HEK293 (cell line): ENCODE measurements around the gene CRYAB.

ENCODE experiments used
- AEBP2 ChIP-seq: fragments of 450-650 bp; formaldehyde crosslinking; IDR thresholded peaks from 2 replicates; pipeline ENCODE4 v1.5.1; 2016; ENCODE audit warnings: missing biosample characterization, missing genetic modification characterization, borderline replicate concordance
- HOXA7 ChIP-seq: sonication (generic); formaldehyde crosslinking; IDR thresholded peaks from 2 replicates; pipeline ENCODE4 v1.8.1; 2022; ENCODE audit warnings: missing genetic modification reagents, borderline replicate concordance
- IKZF3 ChIP-seq: fragments of 450-650 bp; IDR thresholded peaks from 2 replicates; pipeline ENCODE4 v1.5.0; 2018; ENCODE audit warnings: missing biosample characterization, mild to moderate bottlenecking, missing genetic modification characterization, moderate library complexity
- KLF9 ChIP-seq: fragments of 450-650 bp; formaldehyde crosslinking; IDR thresholded peaks from 2 replicates; pipeline ENCODE4 v1.5.1; 2016; ENCODE audit warnings: missing biosample characterization, missing genetic modification characterization, low read depth
- OSR2 ChIP-seq: fragments of 450-650 bp; formaldehyde crosslinking; IDR thresholded peaks from 2 replicates; pipeline ENCODE4 v1.5.1; 2016; ENCODE audit warnings: missing biosample characterization, missing genetic modification characterization
- SP3 ChIP-seq: fragments of 450-650 bp; formaldehyde crosslinking; IDR thresholded peaks from 2 replicates; pipeline ENCODE4 v1.5.1; 2016; ENCODE audit warnings: missing biosample characterization, missing genetic modification characterization
- ZBTB17 ChIP-seq: fragments of 450-650 bp; formaldehyde crosslinking; IDR thresholded peaks from 2 replicates; pipeline ENCODE4 v1.5.1; 2016; ENCODE audit warnings: missing biosample characterization, missing genetic modification characterization
- ZBTB21 ChIP-seq: fragments of 450-650 bp; formaldehyde crosslinking; IDR thresholded peaks from 2 replicates; pipeline ENCODE4 v1.5.1; 2017; ENCODE audit warnings: missing biosample characterization, missing genetic modification characterization
- ZNF221 ChIP-seq: fragments of 450-650 bp; formaldehyde crosslinking; IDR thresholded peaks from 2 replicates; pipeline ENCODE4 v1.5.1; 2017; ENCODE audit warnings: missing biosample characterization, missing genetic modification characterization, borderline replicate concordance
- ZNF239 ChIP-seq: fragments of 450-650 bp; formaldehyde crosslinking; IDR thresholded peaks from 2 replicates; pipeline ENCODE4 v1.5.1; 2016; ENCODE audit warnings: missing biosample characterization, missing genetic modification characterization
- ZNF311 ChIP-seq: fragments of 450-650 bp; formaldehyde crosslinking; IDR thresholded peaks from 2 replicates; pipeline ENCODE4 v1.5.1; 2017; ENCODE audit warnings: missing biosample characterization, missing genetic modification characterization, borderline replicate concordance
- ZNF394 ChIP-seq: fragments of 450-650 bp; formaldehyde crosslinking; IDR thresholded peaks from 2 replicates; pipeline ENCODE4 v1.5.1; 2016; ENCODE audit warnings: missing biosample characterization, missing genetic modification characterization, mild to moderate bottlenecking, moderate library complexity, borderline replicate concordance
- ZNF473 ChIP-seq: fragments of 450-650 bp; formaldehyde crosslinking; IDR thresholded peaks from 2 replicates; pipeline ENCODE4 v1.5.1; 2017; ENCODE audit warnings: missing biosample characterization, missing genetic modification characterization
- ZNF596 ChIP-seq: fragments of 450-650 bp; IDR thresholded peaks from 2 replicates; pipeline ENCODE4 v1.5.0; 2018; ENCODE audit warnings: missing biosample characterization, mild to moderate bottlenecking, missing genetic modification characterization, moderate library complexity
- ZNF626 ChIP-seq: fragments of 450-650 bp; sonication (Bioruptor Pico); formaldehyde crosslinking; IDR thresholded peaks from 2 replicates; pipeline ENCODE4 v1.5.1; 2018; ENCODE audit warnings: missing biosample characterization, missing genetic modification characterization, inconsistent platforms
- ZNF629 ChIP-seq: fragments of 450-650 bp; formaldehyde crosslinking; IDR thresholded peaks from 2 replicates; pipeline ENCODE4 v1.5.1; 2017; ENCODE audit warnings: missing biosample characterization, missing genetic modification characterization
- ZNF747 ChIP-seq: fragments of 450-650 bp; formaldehyde crosslinking; IDR thresholded peaks from 2 replicates; pipeline ENCODE4 v1.5.1; 2016; ENCODE audit warnings: missing biosample characterization, missing genetic modification characterization
- ZNF768 ChIP-seq: fragments of 450-650 bp; formaldehyde crosslinking; IDR thresholded peaks from 2 replicates; pipeline ENCODE4 v1.5.1; 2018; ENCODE audit warnings: missing biosample characterization, mild to moderate bottlenecking, missing genetic modification characterization
- TF ChIP-seq, protein P1 (sequence below): fragments of 450-650 bp; IDR thresholded peaks from 2 replicates; pipeline ENCODE4 v1.5.1; 2018; ENCODE audit warnings: missing biosample characterization, missing genetic modification characterization
- TF ChIP-seq, protein P2 (sequence below): fragments of 450-650 bp; formaldehyde crosslinking; IDR thresholded peaks from 2 replicates; pipeline ENCODE4 v1.5.1; 2016; ENCODE audit warnings: missing biosample characterization, missing genetic modification characterization
- TF ChIP-seq, protein P3 (sequence below): fragments of 450-650 bp; formaldehyde crosslinking; IDR thresholded peaks from 2 replicates; pipeline ENCODE4 v1.5.1; 2017; ENCODE audit warnings: missing biosample characterization, missing genetic modification characterization
- TF ChIP-seq, protein P4 (sequence below): fragments of 450-650 bp; formaldehyde crosslinking; IDR thresholded peaks from 2 replicates; pipeline ENCODE4 v1.5.1; 2016; ENCODE audit warnings: missing biosample characterization, missing genetic modification characterization
- TF ChIP-seq, protein P5 (sequence below): fragments of 450-650 bp; formaldehyde crosslinking; IDR thresholded peaks from 2 replicates; pipeline ENCODE4 v1.5.1; 2016; ENCODE audit warnings: missing biosample characterization, missing genetic modification characterization
- TF ChIP-seq, protein P6 (sequence below): fragments of 450-650 bp; formaldehyde crosslinking; IDR thresholded peaks from 2 replicates; pipeline ENCODE4 v1.5.1; 2016; ENCODE audit warnings: missing biosample characterization, missing genetic modification characterization

The CRYAB gene

DNA sequence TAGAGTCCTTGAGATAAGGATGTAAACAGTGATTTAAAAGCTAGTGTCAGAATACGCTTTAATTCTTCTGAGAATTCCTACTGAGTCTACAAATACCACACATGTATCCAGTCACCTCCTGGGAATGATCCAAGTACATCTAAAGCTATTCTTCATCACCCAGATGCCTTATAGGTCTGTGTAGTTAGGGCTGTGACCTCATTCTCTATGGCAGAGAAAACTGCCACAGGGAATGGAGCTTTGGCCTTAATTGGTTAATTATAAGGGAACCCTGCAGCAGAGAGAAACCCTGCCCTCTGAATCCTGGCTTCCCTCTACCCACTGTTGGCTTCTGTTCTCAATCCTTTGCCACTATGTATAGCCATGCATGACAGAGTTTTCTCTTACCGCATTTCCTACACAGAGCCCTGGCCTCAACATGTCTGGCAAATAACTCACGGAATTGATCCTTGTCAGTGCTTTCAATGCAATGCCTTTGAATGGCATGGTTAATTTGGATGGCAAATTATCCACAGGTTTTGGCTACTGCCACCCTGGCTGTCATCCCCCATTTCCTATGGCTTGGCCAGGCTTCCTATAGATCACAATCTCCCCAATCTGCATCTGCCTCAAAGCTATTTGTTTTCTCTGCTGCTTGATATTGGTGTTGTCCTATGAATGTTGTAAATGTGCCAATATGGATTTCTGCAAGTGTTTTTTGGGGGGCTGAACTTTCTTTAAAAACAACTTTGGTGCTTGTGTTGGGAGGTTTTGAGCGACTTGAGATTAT is 28.4 kb upstream of the CRYAB start (continued):
- peak; percentile 57; the same call in 1 of the 2 replicates for TF ChIP-seq IKZF3 (tag by site-specific recombination)
- TF ChIP-seq ZNF239 (tag by site-specific recombination), result no peak
- TF ChIP-seq ZNF626 (tag by site-specific recombination), result no peak
- no peak for TF ChIP-seq KLF9 (tag by site-specific recombination)
- TF ChIP-seq, protein P1, sequence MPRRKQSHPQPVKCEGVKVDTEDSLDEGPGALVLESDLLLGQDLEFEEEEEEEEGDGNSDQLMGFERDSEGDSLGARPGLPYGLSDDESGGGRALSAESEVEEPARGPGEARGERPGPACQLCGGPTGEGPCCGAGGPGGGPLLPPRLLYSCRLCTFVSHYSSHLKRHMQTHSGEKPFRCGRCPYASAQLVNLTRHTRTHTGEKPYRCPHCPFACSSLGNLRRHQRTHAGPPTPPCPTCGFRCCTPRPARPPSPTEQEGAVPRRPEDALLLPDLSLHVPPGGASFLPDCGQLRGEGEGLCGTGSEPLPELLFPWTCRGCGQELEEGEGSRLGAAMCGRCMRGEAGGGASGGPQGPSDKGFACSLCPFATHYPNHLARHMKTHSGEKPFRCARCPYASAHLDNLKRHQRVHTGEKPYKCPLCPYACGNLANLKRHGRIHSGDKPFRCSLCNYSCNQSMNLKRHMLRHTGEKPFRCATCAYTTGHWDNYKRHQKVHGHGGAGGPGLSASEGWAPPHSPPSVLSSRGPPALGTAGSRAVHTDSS (tag by site-specific recombination), result peak; percentile 43; the same call in 1 of the 2 replicates
- peak; percentile 87 for TF ChIP-seq ZNF629 (tag by site-specific recombination)
- TF ChIP-seq, protein P2, sequence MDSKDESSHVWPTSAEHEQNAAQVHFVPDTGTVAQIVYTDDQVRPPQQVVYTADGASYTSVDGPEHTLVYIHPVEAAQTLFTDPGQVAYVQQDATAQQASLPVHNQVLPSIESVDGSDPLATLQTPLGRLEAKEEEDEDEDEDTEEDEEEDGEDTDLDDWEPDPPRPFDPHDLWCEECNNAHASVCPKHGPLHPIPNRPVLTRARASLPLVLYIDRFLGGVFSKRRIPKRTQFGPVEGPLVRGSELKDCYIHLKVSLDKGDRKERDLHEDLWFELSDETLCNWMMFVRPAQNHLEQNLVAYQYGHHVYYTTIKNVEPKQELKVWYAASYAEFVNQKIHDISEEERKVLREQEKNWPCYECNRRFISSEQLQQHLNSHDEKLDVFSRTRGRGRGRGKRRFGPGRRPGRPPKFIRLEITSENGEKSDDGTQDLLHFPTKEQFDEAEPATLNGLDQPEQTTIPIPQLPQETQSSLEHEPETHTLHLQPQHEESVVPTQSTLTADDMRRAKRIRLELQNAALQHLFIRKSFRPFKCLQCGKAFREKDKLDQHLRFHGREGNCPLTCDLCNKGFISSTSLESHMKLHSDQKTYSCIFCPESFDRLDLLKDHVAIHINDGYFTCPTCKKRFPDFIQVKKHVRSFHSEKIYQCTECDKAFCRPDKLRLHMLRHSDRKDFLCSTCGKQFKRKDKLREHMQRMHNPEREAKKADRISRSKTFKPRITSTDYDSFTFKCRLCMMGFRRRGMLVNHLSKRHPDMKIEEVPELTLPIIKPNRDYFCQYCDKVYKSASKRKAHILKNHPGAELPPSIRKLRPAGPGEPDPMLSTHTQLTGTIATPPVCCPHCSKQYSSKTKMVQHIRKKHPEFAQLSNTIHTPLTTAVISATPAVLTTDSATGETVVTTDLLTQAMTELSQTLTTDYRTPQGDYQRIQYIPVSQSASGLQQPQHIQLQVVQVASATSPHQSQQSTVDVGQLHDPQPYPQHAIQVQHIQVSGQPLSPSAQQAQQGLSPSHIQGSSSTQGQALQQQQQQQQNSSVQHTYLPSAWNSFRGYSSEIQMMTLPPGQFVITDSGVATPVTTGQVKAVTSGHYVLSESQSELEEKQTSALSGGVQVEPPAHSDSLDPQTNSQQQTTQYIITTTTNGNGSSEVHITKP, result peak; percentile 35
- no peak for TF ChIP-seq HOXA7 (CRISPR knock-in tag)
- TF ChIP-seq ZBTB21 (tag by site-specific recombination), result 0 out of 2 replicates have a peak, but pooled peaks have one; percentile 19
- no peak for TF ChIP-seq AEBP2 (tag by site-specific recombination)
- TF ChIP-seq ZNF394 (tag by site-specific recombination), result 0 out of 2 replicates have a peak, but pooled peaks have one; percentile 10
- TF ChIP-seq ZNF473 (tag by site-specific recombination), result no peak
- TF ChIP-seq ZNF768 (tag by site-specific recombination), result no peak
- TF ChIP-seq ZNF221 (tag by site-specific recombination), result no peak
- TF ChIP-seq SP3, result no peak
- TF ChIP-seq, protein P3, sequence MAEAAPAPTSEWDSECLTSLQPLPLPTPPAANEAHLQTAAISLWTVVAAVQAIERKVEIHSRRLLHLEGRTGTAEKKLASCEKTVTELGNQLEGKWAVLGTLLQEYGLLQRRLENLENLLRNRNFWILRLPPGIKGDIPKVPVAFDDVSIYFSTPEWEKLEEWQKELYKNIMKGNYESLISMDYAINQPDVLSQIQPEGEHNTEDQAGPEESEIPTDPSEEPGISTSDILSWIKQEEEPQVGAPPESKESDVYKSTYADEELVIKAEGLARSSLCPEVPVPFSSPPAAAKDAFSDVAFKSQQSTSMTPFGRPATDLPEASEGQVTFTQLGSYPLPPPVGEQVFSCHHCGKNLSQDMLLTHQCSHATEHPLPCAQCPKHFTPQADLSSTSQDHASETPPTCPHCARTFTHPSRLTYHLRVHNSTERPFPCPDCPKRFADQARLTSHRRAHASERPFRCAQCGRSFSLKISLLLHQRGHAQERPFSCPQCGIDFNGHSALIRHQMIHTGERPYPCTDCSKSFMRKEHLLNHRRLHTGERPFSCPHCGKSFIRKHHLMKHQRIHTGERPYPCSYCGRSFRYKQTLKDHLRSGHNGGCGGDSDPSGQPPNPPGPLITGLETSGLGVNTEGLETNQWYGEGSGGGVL (tag by site-specific recombination), result no peak
- TF ChIP-seq ZNF596 (tag by site-specific recombination), result no peak
- no peak for TF ChIP-seq ZNF311
- TF ChIP-seq, protein P4, sequence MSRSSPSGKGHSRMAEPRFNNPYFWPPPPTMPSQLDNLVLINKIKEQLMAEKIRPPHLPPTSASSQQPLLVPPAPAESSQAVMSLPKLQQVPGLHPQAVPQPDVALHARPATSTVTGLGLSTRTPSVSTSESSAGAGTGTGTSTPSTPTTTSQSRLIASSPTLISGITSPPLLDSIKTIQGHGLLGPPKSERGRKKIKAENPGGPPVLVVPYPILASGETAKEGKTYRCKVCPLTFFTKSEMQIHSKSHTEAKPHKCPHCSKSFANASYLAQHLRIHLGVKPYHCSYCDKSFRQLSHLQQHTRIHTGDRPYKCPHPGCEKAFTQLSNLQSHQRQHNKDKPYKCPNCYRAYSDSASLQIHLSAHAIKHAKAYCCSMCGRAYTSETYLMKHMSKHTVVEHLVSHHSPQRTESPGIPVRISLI (tag by site-specific recombination), result no peak
- peak; percentile 58 for TF ChIP-seq ZBTB17 (tag by site-specific recombination)
- TF ChIP-seq, protein P5, sequence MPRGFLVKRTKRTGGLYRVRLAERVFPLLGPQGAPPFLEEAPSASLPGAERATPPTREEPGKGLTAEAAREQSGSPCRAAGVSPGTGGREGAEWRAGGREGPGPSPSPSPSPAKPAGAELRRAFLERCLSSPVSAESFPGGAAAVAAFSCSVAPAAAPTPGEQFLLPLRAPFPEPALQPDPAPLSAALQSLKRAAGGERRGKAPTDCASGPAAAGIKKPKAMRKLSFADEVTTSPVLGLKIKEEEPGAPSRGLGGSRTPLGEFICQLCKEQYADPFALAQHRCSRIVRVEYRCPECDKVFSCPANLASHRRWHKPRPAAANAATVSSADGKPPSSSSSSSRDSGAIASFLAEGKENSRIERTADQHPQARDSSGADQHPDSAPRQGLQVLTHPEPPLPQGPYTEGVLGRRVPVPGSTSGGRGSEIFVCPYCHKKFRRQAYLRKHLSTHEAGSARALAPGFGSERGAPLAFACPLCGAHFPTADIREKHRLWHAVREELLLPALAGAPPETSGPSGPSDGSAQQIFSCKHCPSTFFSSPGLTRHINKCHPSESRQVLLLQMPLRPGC (tag by site-specific recombination), result peak; percentile 82
- TF ChIP-seq OSR2 (tag by site-specific recombination), result peak; percentile 92
- TF ChIP-seq ZNF747 (tag by site-specific recombination), result no peak
- TF ChIP-seq, protein P6, sequence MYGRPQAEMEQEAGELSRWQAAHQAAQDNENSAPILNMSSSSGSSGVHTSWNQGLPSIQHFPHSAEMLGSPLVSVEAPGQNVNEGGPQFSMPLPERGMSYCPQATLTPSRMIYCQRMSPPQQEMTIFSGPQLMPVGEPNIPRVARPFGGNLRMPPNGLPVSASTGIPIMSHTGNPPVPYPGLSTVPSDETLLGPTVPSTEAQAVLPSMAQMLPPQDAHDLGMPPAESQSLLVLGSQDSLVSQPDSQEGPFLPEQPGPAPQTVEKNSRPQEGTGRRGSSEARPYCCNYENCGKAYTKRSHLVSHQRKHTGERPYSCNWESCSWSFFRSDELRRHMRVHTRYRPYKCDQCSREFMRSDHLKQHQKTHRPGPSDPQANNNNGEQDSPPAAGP (tag by site-specific recombination), result no peak
